Activated CD4-positive, alpha-beta T cell treated with anti-CD3 and anti-CD28 coated beads, Interleukin-2, amount 10 ng/mL, durations not matched to agents 24 days and 14 days (primary cell): ENCODE data around the gene SOX3. TPM values are rescaled to one million over a fixed set of nuclear protein-coding genes. Genes with fewer than 3 reads are reported as not detected.

Experiments used
- DNase-seq: peaks from one replicate; pipeline ENCODE4 v3.0.0; 2022
- H3K27ac Mint-ChIP-seq: one replicate; pipeline ENCODE4 v1.8.0; 2022; ENCODE audit warnings: mild to moderate bottlenecking, mixed read lengths
- H3K27me3 Mint-ChIP-seq: one replicate; pipeline ENCODE4 v1.8.0; 2022; ENCODE audit warnings: mixed read lengths
- H3K36me3 Mint-ChIP-seq: one replicate; pipeline ENCODE4 v1.8.0; 2022; ENCODE audit warnings: low read depth, mild to moderate bottlenecking, mixed read lengths
- H3K4me1 Mint-ChIP-seq: one replicate; pipeline ENCODE4 v1.8.0; 2021; ENCODE audit warnings: mixed read lengths
- H3K4me3 Mint-ChIP-seq: one replicate; pipeline ENCODE4 v1.8.0; 2022; ENCODE audit warnings: mild to moderate bottlenecking, moderate library complexity, mixed read lengths
- H3K9me3 Mint-ChIP-seq: one replicate; pipeline ENCODE4 v1.8.0; 2021; ENCODE audit warnings: mixed read lengths
- intact Hi-C: fragments of 100-400 bp; cut with micrococcal nuclease; formaldehyde crosslinking; loops from one replicate; pipeline ENCODE4 v1.15.1; 2023
- total RNA-seq: library from RNA; stranded (reverse); gene quantifications from 2 replicates; pipeline ENCODE4 v1.2.3, GENCODE V29; 2022

The SOX3 gene
- total RNA-seq, 1 donor from 2014 or later = not detected

DNA sequence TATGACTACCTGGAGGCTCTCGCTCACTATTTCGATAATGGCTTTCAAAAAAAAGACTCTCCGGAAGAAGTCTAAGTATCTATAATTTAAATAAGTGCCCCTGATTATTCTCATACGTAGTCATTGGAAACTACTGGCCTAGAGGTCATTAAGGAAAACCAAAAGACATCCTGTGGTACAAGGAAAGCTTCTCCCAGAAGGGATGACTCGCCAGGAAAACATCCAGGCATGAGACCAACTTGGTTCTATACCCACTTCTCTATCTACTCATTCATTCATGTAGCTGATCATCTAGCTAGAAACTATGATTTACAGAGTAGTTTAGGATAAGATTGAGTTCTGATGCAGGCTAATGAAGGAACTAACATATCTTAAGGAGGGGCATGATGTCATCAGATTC, 37.7 kb downstream of the SOX3 start:
- H3K27ac Mint-ChIP-seq = no peak overlapping the region
- H3K4me1 Mint-ChIP-seq = no peaks in the 10 kb centered on the region
- no peaks in the 10 kb centered on the region for H3K36me3 Mint-ChIP-seq
- no peak for DNase-seq
- intact Hi-C loops = no loop called here
- no peak overlapping the region for H3K4me3 Mint-ChIP-seq
- H3K27me3 Mint-ChIP-seq = no peaks in the 10 kb centered on the region
- no peaks in the 10 kb centered on the region for H3K9me3 Mint-ChIP-seq

Other genes with a start within 250 kb of the SOX3 start
- 5.1 and 5.8 TPM in 2 replicates for gene LINC00632, start 204.7 kb upstream of the SOX3 start, total RNA-seq